Stimulated activated CD4-positive, alpha-beta T cell treated with anti-CD3 and anti-CD28 coated beads, Interleukin-4, amount 100 ng/mL, for 4 hours (primary cell): ENCODE data around the gene JMJD1C.
"Not testable (repeated sequence)": the region's sequence is repeated elsewhere in the genome, so short reads cannot be mapped to it uniquely, and the experiment has no call there.

ENCODE experiments used
- DNase-seq, 2 experiments: peaks; one replicate each; pipeline ENCODE4 v3.0.0-alpha.2; 2020

The JMJD1C gene

GRCh38 chr10:63465293-63466143, at the start of gene JMJD1C:
TSS of gene JMJD1C (minus strand) at chr10:63465977. CDS start at chr10:63465662, 315 bp downstream.
- DNase-seq: peak; percentile 43 to 54

- no peak for DNase-seq
Measured at GRCh38 chr10:63515002-63515763, 49.4 kb upstream of the JMJD1C start.

- DNase-seq: no peak
Measured at GRCh38 chr10:63506554-63506953, 40.8 kb upstream of the JMJD1C start.

GRCh38 chr10:63505562-63505961, 39.8 kb upstream of the JMJD1C start:
- no peak for DNase-seq

- DNase-seq: no peak
Measured at GRCh38 chr10:63504145-63504881, 38.5 kb upstream of the JMJD1C start.

- no peak for DNase-seq
Measured at GRCh38 chr10:63503395-63503794, 37.6 kb upstream of the JMJD1C start.

- DNase-seq: no peak
Measured at GRCh38 chr10:63502832-63503231, 37.1 kb upstream of the JMJD1C start.

- no peak for DNase-seq
Measured at GRCh38 chr10:63501954-63502353, 36.2 kb upstream of the JMJD1C start.

- DNase-seq: not testable (repeated sequence)
Measured at GRCh38 chr10:63500551-63500950, 34.8 kb upstream of the JMJD1C start.

GRCh38 chr10:63498665-63499064, 32.9 kb upstream of the JMJD1C start:
- no peak for DNase-seq

GRCh38 chr10:63497321-63497720, 31.5 kb upstream of the JMJD1C start:
- no peak for DNase-seq

GRCh38 chr10:63496561-63496960, 30.8 kb upstream of the JMJD1C start:
- no peak for DNase-seq

- no peak for DNase-seq
Measured at GRCh38 chr10:63494951-63495350, 29.2 kb upstream of the JMJD1C start.

- DNase-seq: no peak
Measured at GRCh38 chr10:63493004-63493403, 27.2 kb upstream of the JMJD1C start.

- not testable (repeated sequence) for DNase-seq
Measured at GRCh38 chr10:63492317-63492690, 26.5 kb upstream of the JMJD1C start.

- no peak for DNase-seq
Measured at GRCh38 chr10:63491588-63492316, 26.0 kb upstream of the JMJD1C start.

- DNase-seq: no peak
Measured at GRCh38 chr10:63489838-63490237, 24.1 kb upstream of the JMJD1C start.

GRCh38 chr10:63487990-63488389, 22.2 kb upstream of the JMJD1C start:
- DNase-seq: no peak

GRCh38 chr10:63483983-63484382, 18.2 kb upstream of the JMJD1C start:
- no peak for DNase-seq

- no peak for DNase-seq
Measured at GRCh38 chr10:63481815-63482421, 16.1 kb upstream of the JMJD1C start.

- no peak for DNase-seq
Measured at GRCh38 chr10:63480237-63480636, 14.5 kb upstream of the JMJD1C start.

GRCh38 chr10:63478564-63478963, 12.8 kb upstream of the JMJD1C start:
- no peak for DNase-seq
